ENCODE measurements around the gene DDX10. TPM values are rescaled to one million over a fixed set of nuclear protein-coding genes. Genes with fewer than 3 reads are reported as not detected.
A peak's percentile ranks its signal among the peaks of the same experiment; 100 is the strongest.
"Not testable (repeated sequence)": the region's sequence is repeated elsewhere in the genome, so short reads cannot be mapped to it uniquely, and the experiment has no call there.

Gene DDX10
- total and polyA plus RNA-seq, 3 experiments from 2014 or later, result 17.5 to 51.6 (median 49.8) TPM

- Histone ChIP-seq H3K27ac (ENCODE audit: low read depth, low read length) (no peak overlapping the region), H3K4me3 (ENCODE audit: low read length) (no peak overlapping the region), H3K36me3 (ENCODE audit: insufficient read depth, low read length) (no peaks in the 10 kb centered on the region), H3K27me3 (ENCODE audit: insufficient read depth, low read length, poor library complexity, severe bottlenecking) (no peaks in the 10 kb centered on the region), H3K9me3 (ENCODE audit: low read length) (no peaks in the 10 kb centered on the region), H3K4me1 (ENCODE audit: insufficient read depth, low read length) (no peaks in the 10 kb centered on the region)
- no peak for DNase-seq
- POLR2A ChIA-PET, result no interaction called here
- no peaks in the 10 kb centered on the region for H3K27me3 Mint-ChIP-seq
- H3K27ac Mint-ChIP-seq, result no peak overlapping the region
- H3K36me3 Mint-ChIP-seq, result peaks cover 25 to 44% (median 33%) of the 10 kb centered on the region in 3 donors
- H3K4me1 Mint-ChIP-seq, result peaks cover 20 to 51% (median 43%) of the 10 kb centered on the region in 3 donors
- no peaks in the 10 kb centered on the region for H3K9me3 Mint-ChIP-seq
- CTCF ChIA-PET, result no interaction called here
- H3K4me3 Mint-ChIP-seq, result no peak overlapping the region
These were observed 62.8 kb downstream of the DDX10 start for GRCh38 chr11:108727665-108728064.

- H3K4me3 ChIP-seq (ENCODE audit: low read length), result no peak overlapping the region
- Mint-ChIP-seq H3K4me3 (no peak overlapping the region), H3K27ac (peak overlapping the region in 2 of 8 donors; percentile 19 to 69), H3K27me3 (no peaks in the 10 kb centered on the region), H3K36me3 (peaks cover 12 to 31% (median 21%) of the 10 kb centered on the region in 3 donors), H3K4me1 (peaks cover 35 to 67% (median 60%) of the 10 kb centered on the region in 3 donors), H3K9me3 (no peaks in the 10 kb centered on the region)
- H3K27me3 ChIP-seq (ENCODE audit: insufficient read depth, low read length, poor library complexity, severe bottlenecking), result no peaks in the 10 kb centered on the region
- no peak overlapping the region for H3K27ac ChIP-seq (ENCODE audit: low read depth, low read length)
- DNase-seq, result no peak
- no peaks in the 10 kb centered on the region for H3K9me3 ChIP-seq (ENCODE audit: low read length)
- H3K4me1 ChIP-seq (ENCODE audit: insufficient read depth, low read length), result peaks cover 7% of the 10 kb centered on the region
- no peaks in the 10 kb centered on the region for H3K36me3 ChIP-seq (ENCODE audit: insufficient read depth, low read length)
- ChIA-PET POLR2A (no interaction called here), CTCF (no interaction called here)
These were observed 64.5 kb downstream of the DDX10 start for GRCh38 chr11:108729227-108729871.

GRCh38 chr11:108732395-108732794, 67.5 kb downstream of the DDX10 start:
- H3K4me1 Mint-ChIP-seq, result peaks cover 35 to 60% (median 49%) of the 10 kb centered on the region in 3 donors
- H3K27ac Mint-ChIP-seq, result peak overlapping the region in 2 of 8 donors; percentile 3 to 20
- H3K9me3 Mint-ChIP-seq, result no peaks in the 10 kb centered on the region
- DNase-seq, result no peak
- no peaks in the 10 kb centered on the region for H3K36me3 ChIP-seq (ENCODE audit: insufficient read depth, low read length)
- no peaks in the 10 kb centered on the region for H3K9me3 ChIP-seq (ENCODE audit: low read length)
- no peak overlapping the region for H3K27ac ChIP-seq (ENCODE audit: low read depth, low read length)
- ChIA-PET CTCF (no interaction called here), POLR2A (no interaction called here)
- H3K27me3 Mint-ChIP-seq, result no peaks in the 10 kb centered on the region
- H3K4me1 ChIP-seq (ENCODE audit: insufficient read depth, low read length), result peaks cover 7% of the 10 kb centered on the region
- H3K27me3 ChIP-seq (ENCODE audit: insufficient read depth, low read length, poor library complexity, severe bottlenecking), result no peaks in the 10 kb centered on the region
- peak overlapping the region in 1 of 7 donors; percentile 3 for H3K4me3 Mint-ChIP-seq
- peaks cover 2 to 28% (median 18%) of the 10 kb centered on the region in 3 donors for H3K36me3 Mint-ChIP-seq
- H3K4me3 ChIP-seq (ENCODE audit: low read length), result no peak overlapping the region

- Mint-ChIP-seq H3K9me3 (no peaks in the 10 kb centered on the region), H3K27me3 (no peaks in the 10 kb centered on the region), H3K36me3 (peaks cover 8 to 28% (median 20%) of the 10 kb centered on the region in 3 donors), H3K4me1 (peaks cover 33 to 52% (median 48%) of the 10 kb centered on the region in 3 donors), H3K27ac (peak overlapping the region in 7 of 8 donors; percentile 14 to 89 (median 63)), H3K4me3 (peak overlapping the region in 6 of 7 donors; percentile 14 to 71 (median 37))
- no peak overlapping the region for H3K4me3 ChIP-seq (ENCODE audit: low read length)
- CTCF ChIA-PET, result no interaction called here
- peaks cover 7% of the 10 kb centered on the region for H3K4me1 ChIP-seq (ENCODE audit: insufficient read depth, low read length)
- no peaks in the 10 kb centered on the region for H3K36me3 ChIP-seq (ENCODE audit: insufficient read depth, low read length)
- no peak overlapping the region for H3K27ac ChIP-seq (ENCODE audit: low read depth, low read length)
- peak in 1 of 5 donors; percentile 2 for DNase-seq
- H3K27me3 ChIP-seq (ENCODE audit: insufficient read depth, low read length, poor library complexity, severe bottlenecking), result no peaks in the 10 kb centered on the region
- POLR2A ChIA-PET, result no interaction called here
- no peaks in the 10 kb centered on the region for H3K9me3 ChIP-seq (ENCODE audit: low read length)
These were observed 68.7 kb downstream of the DDX10 start for GRCh38 chr11:108733479-108734116.

DNA sequence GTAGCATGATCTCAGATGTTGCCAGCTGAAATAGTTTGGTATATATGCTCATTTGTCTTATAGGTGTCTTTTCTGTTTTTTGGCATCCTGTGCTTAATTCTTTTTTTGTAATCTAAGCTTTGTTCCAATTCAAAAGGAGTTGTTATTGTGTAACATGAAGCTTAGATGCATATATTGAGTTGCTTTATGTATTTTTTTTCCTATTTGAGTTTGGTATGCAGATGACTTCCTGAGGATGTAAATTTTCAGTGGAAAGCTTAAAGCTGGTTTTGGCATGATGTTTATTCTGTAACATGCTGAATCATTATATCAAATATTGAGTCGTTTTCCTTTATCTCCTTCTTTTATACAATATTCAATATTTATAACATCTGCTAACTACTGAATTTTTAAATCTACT, 69.4 kb downstream of the DDX10 start:
- peak overlapping the region in 1 of 8 donors; percentile 49 for H3K27ac Mint-ChIP-seq

GRCh38 chr11:108734956-108735559, 70.2 kb downstream of the DDX10 start:
- peak in 1 of 5 donors; percentile 3 for DNase-seq
- no peaks in the 10 kb centered on the region for H3K36me3 ChIP-seq (ENCODE audit: insufficient read depth, low read length)
- H3K4me3 Mint-ChIP-seq, result peak overlapping the region in 3 of 7 donors; percentile 1 to 41 (median 13)

More for the DNA sequence above, 69.4 kb downstream of the DDX10 start:
- Mint-ChIP-seq H3K36me3 (peaks cover 8 to 27% (median 20%) of the 10 kb centered on the region in 3 donors), H3K4me1 (peaks cover 33 to 48% (median 46%) of the 10 kb centered on the region in 3 donors), H3K4me3 (peak overlapping the region in 1 of 7 donors; percentile 55), H3K27me3 (no peaks in the 10 kb centered on the region), H3K9me3 (no peaks in the 10 kb centered on the region)
- Histone ChIP-seq H3K27me3 (ENCODE audit: insufficient read depth, low read length, poor library complexity, severe bottlenecking) (no peaks in the 10 kb centered on the region), H3K4me1 (ENCODE audit: insufficient read depth, low read length) (peaks cover 7% of the 10 kb centered on the region), H3K27ac (ENCODE audit: low read depth, low read length) (no peak overlapping the region), H3K36me3 (ENCODE audit: insufficient read depth, low read length) (no peaks in the 10 kb centered on the region), H3K4me3 (ENCODE audit: low read length) (no peak overlapping the region), H3K9me3 (ENCODE audit: low read length) (no peaks in the 10 kb centered on the region)
- DNase-seq, result no peak
- CTCF ChIA-PET, result interaction anchor here (0.9 to 2.0 kb wide), 2 partner anchors 19 to 384 kb away, joined by 3 to 6 read pairs; no protein-coding TSS in a partner anchor
- POLR2A ChIA-PET, result no interaction called here

GRCh38 chr11:108740132-108740531, 75.3 kb downstream of the DDX10 start:
- DNase-seq; H3K27me3 Mint-ChIP-seq; CTCF ChIA-PET; H3K9me3 Mint-ChIP-seq; POLR2A ChIA-PET; H3K9me3 ChIP-seq (ENCODE audit: low read length); H3K27ac ChIP-seq (ENCODE audit: low read depth, low read length); H3K36me3 ChIP-seq (ENCODE audit: insufficient read depth, low read length); H3K4me3 Mint-ChIP-seq; H3K4me3 ChIP-seq (ENCODE audit: low read length); H3K27me3 ChIP-seq (ENCODE audit: insufficient read depth, low read length, poor library complexity, severe bottlenecking); H3K4me1 ChIP-seq (ENCODE audit: insufficient read depth, low read length); H3K27ac Mint-ChIP-seq: not testable (repeated sequence)
- H3K36me3 Mint-ChIP-seq, result peaks cover 20 to 35% (median 29%) of the 10 kb centered on the region in 3 donors
- peaks cover 3 to 10% (median 10%) of the 10 kb centered on the region in 3 donors for H3K4me1 Mint-ChIP-seq

More at GRCh38 chr11:108734956-108735559, 70.2 kb downstream of the DDX10 start:
- ChIA-PET CTCF (interaction anchor here (0.9 to 2.0 kb wide), 2 partner anchors 19 to 385 kb away, joined by 3 to 6 read pairs; no protein-coding TSS in a partner anchor), POLR2A (interaction anchor here (0.8 kb wide), 1 partner anchor 46 kb away, joined by 3 read pairs; no protein-coding TSS in a partner anchor)
- Mint-ChIP-seq H3K27ac (no peak overlapping the region), H3K36me3 (peaks cover 12 to 27% (median 19%) of the 10 kb centered on the region in 3 donors), H3K27me3 (no peaks in the 10 kb centered on the region), H3K4me1 (peaks cover 32 to 42% (median 39%) of the 10 kb centered on the region in 3 donors), H3K9me3 (peaks cover 0 to 3% (median 1%) of the 10 kb centered on the region in 5 donors)
- H3K27ac ChIP-seq (ENCODE audit: low read depth, low read length), result no peak overlapping the region
- no peaks in the 10 kb centered on the region for H3K27me3 ChIP-seq (ENCODE audit: insufficient read depth, low read length, poor library complexity, severe bottlenecking)
- peaks cover 7% of the 10 kb centered on the region for H3K4me1 ChIP-seq (ENCODE audit: insufficient read depth, low read length)
- H3K4me3 ChIP-seq (ENCODE audit: low read length), result no peak overlapping the region
- no peaks in the 10 kb centered on the region for H3K9me3 ChIP-seq (ENCODE audit: low read length)

DNA sequence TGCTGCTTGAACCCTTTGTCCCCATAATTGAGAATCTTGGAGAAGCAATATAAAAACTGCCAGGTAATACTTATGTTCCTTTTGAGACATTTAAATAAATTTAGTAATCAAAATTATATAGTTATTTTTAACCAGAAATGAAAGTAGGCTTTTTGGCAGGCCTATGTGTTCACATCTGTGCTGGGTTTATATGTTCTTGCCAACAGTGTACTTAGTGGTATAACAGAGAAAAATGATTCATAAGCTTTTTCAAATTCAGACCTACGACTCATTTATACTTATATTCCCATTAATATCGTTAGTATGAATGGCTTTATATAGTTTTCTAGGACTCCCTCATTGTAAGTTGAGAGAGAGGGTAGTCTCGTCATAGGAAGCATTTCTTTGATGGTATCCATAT, 79.0 kb downstream of the DDX10 start:
- no peak overlapping the region for H3K27ac Mint-ChIP-seq
- H3K4me3 Mint-ChIP-seq, result no peak overlapping the region
- Histone ChIP-seq H3K27ac (ENCODE audit: low read depth, low read length) (no peak overlapping the region), H3K36me3 (ENCODE audit: insufficient read depth, low read length) (no peaks in the 10 kb centered on the region), H3K4me3 (ENCODE audit: low read length) (no peak overlapping the region), H3K9me3 (ENCODE audit: low read length) (no peaks in the 10 kb centered on the region), H3K4me1 (ENCODE audit: insufficient read depth, low read length) (no peaks in the 10 kb centered on the region), H3K27me3 (ENCODE audit: insufficient read depth, low read length, poor library complexity, severe bottlenecking) (no peaks in the 10 kb centered on the region)
- ChIA-PET POLR2A (no interaction called here), CTCF (no interaction called here)
- peaks cover 0 to 10% (median 4%) of the 10 kb centered on the region in 5 donors for H3K9me3 Mint-ChIP-seq
- H3K4me1 Mint-ChIP-seq, result peaks cover 0 to 6% (median 4%) of the 10 kb centered on the region in 3 donors
- peaks cover 20 to 27% (median 24%) of the 10 kb centered on the region in 3 donors for H3K36me3 Mint-ChIP-seq
- no peaks in the 10 kb centered on the region for H3K27me3 Mint-ChIP-seq
- no peak for DNase-seq
